IMR-90 (cell line): ENCODE measurements around the gene MDM1. TPM values are rescaled to one million over a fixed set of nuclear protein-coding genes. Genes with fewer than 3 reads are reported as not detected.

ENCODE experiments used
- ATAC-seq: fragments of 200-7000 bp; cut with Tn5 transposase; 2 replicates; pipeline ENCODE4 v1.9.1; 2020; ENCODE audit warnings: low read depth, mild to moderate bottlenecking, moderate library complexity
- BruUV-seq: library from RNA; stranded (reverse); fragments of 400-500 nt; replicated peaks from 2 replicates; lab custom pipeline; 2021; lab: Mats Ljungman, UMichigan
- CTCF ChIA-PET: fragments of 300-600 bp; formaldehyde crosslinking; extraction: SDS; loops from one replicate; lab custom pipeline; 2021; ENCODE audit warnings: antibody characterized with exemption; lab: Yijun Ruan, JAX
- POLR2A ChIA-PET: fragments of 300-600 bp; sonication (Branson Sonifier 250); formaldehyde crosslinking; loops from one replicate; lab custom pipeline; 2022; ENCODE audit warnings: antibody characterized with exemption; ENCODE audit not compliant: unreplicated experiment; lab: Charles Lee
- DNase-seq: peaks from one replicate; pipeline ENCODE4 v3.0.0; 2013
- H2AFZ ChIP-seq: replicated peaks from 2 replicates; pipeline ENCODE3; 2013; ENCODE audit warnings: low read length, mild to moderate bottlenecking; ENCODE audit not compliant: poor library complexity
- H2AK5ac ChIP-seq: 2 replicates; pipeline ENCODE4 v1.6.1; 2013; ENCODE audit warnings: low read depth, low read length, inconsistent platforms
- H2AK9ac ChIP-seq: replicated peaks from 2 replicates; pipeline ENCODE3; 2013; ENCODE audit warnings: mild to moderate bottlenecking, low read depth, low read length, moderate library complexity; ENCODE audit not compliant: poor library complexity
- H2BK120ac ChIP-seq: 2 replicates; pipeline ENCODE4 v1.6.1; 2013; ENCODE audit warnings: low read depth, low read length, inconsistent platforms
- H2BK15ac ChIP-seq: 3 replicates; pipeline ENCODE4 v1.6.1; 2013; ENCODE audit warnings: low read depth, low read length, inconsistent platforms
- H2BK20ac ChIP-seq: 2 replicates; pipeline ENCODE4 v1.6.1; 2013; ENCODE audit warnings: low read depth, mild to moderate bottlenecking, inconsistent platforms, low read length, moderate library complexity
- H2BK5ac ChIP-seq: 2 replicates; pipeline ENCODE4 v1.6.1; 2013; ENCODE audit warnings: mild to moderate bottlenecking, low read depth, low read length, inconsistent platforms; ENCODE audit not compliant: poor library complexity, severe bottlenecking
- H3K14ac ChIP-seq: replicated peaks from 2 replicates; pipeline ENCODE4 v1.6.1; 2013; ENCODE audit warnings: low read depth, low read length, inconsistent platforms
- H3K18ac ChIP-seq: 2 replicates; pipeline ENCODE4 v1.6.1; 2013; ENCODE audit warnings: low read depth, low read length, control low read depth
- H3K23ac ChIP-seq: 2 replicates; pipeline ENCODE4 v1.6.1; 2013; ENCODE audit warnings: low read depth, low read length, inconsistent platforms
- H3K27ac ChIP-seq: 2 replicates; pipeline ENCODE4 v1.5.1; 2013; ENCODE audit warnings: mild to moderate bottlenecking, control low read depth, low read length; ENCODE audit not compliant: insufficient read depth
- H3K27me3 ChIP-seq: 2 replicates; pipeline ENCODE4 v1.6.1; 2013; ENCODE audit warnings: low read length; ENCODE audit not compliant: control insufficient read depth, insufficient read depth
- H3K36me3 ChIP-seq: 2 replicates; pipeline ENCODE4 v1.6.1; 2013; ENCODE audit warnings: low read length, mixed read lengths; ENCODE audit not compliant: control insufficient read depth, insufficient read depth
- H3K4ac ChIP-seq: 2 replicates; pipeline ENCODE4 v1.6.1; 2013; ENCODE audit warnings: low read depth, low read length, inconsistent platforms
- H3K4me1 ChIP-seq: 2 replicates; pipeline ENCODE4 v1.6.1; 2013; ENCODE audit warnings: low read length, mixed read lengths; ENCODE audit not compliant: control insufficient read depth, insufficient read depth
- H3K4me2 ChIP-seq: 2 replicates; pipeline ENCODE4 v1.6.1; 2013; ENCODE audit warnings: low read depth, mild to moderate bottlenecking, control low read depth, low read length, moderate library complexity
- H3K4me3 ChIP-seq: 2 replicates; pipeline ENCODE4 v1.5.1; 2013; ENCODE audit warnings: low read depth, mild to moderate bottlenecking, control low read depth, low read length, moderate library complexity; ENCODE audit not compliant: insufficient read depth
- H3K56ac ChIP-seq: 2 replicates; pipeline ENCODE4 v1.6.1; 2013; ENCODE audit warnings: low read length, inconsistent platforms; ENCODE audit not compliant: insufficient read depth; ENCODE audit errors: extremely low read depth
- H3K79me1 ChIP-seq, 2 experiments: 2 replicates each; pipeline ENCODE4 v1.6.1; 2013; ENCODE audit warnings: low read length in 2 of 2, inconsistent platforms in 1 of 2, low read depth in 1 of 2
- H3K9ac ChIP-seq: 2 replicates; pipeline ENCODE4 v1.6.1; 2013; ENCODE audit warnings: low read depth, low read length, control low read depth
- H3K9me1 ChIP-seq: 2 replicates; pipeline ENCODE4 v1.6.1; 2013; ENCODE audit warnings: low read length, inconsistent platforms; ENCODE audit not compliant: insufficient read depth
- H3K9me3 ChIP-seq: 2 replicates; pipeline ENCODE4 v1.6.1; 2013; ENCODE audit warnings: low read length; ENCODE audit not compliant: control insufficient read depth, insufficient read depth
- H4K20me1 ChIP-seq: 2 replicates; pipeline ENCODE4 v1.6.1; 2013; ENCODE audit warnings: low read length, inconsistent platforms; ENCODE audit not compliant: insufficient read depth
- H4K5ac ChIP-seq: 2 replicates; pipeline ENCODE4 v1.6.1; 2013; ENCODE audit warnings: mild to moderate bottlenecking, low read depth, low read length, control low read depth
- H4K8ac ChIP-seq, 2 experiments: 2 replicates each; pipeline ENCODE4 v1.6.1; 2013; ENCODE audit warnings: low read depth in 2 of 2, low read length in 2 of 2, control low read depth in 1 of 2, inconsistent platforms in 1 of 2
- H4K91ac ChIP-seq: 2 replicates; pipeline ENCODE4 v1.6.1; 2013; ENCODE audit warnings: low read depth, low read length, inconsistent platforms; ENCODE audit not compliant: insufficient read depth
- ELK1 ChIP-seq: fragments of 150-350 bp; IDR thresholded peaks from 2 replicates; pipeline ENCODE4 v1.6.1; 2016; ENCODE audit warnings: low read depth, mild to moderate bottlenecking, low read length, moderate library complexity, borderline replicate concordance
- MAZ ChIP-seq: IDR thresholded peaks from 2 replicates; pipeline ENCODE4 v1.6.1; 2012; ENCODE audit warnings: low read depth, mild to moderate bottlenecking, low read length, improper control_type of control experiment, moderate library complexity, borderline replicate concordance
- MXI1 ChIP-seq: IDR thresholded peaks from 2 replicates; pipeline ENCODE4 v1.6.1; 2012; ENCODE audit warnings: low read depth, mild to moderate bottlenecking, low read length, moderate library complexity, borderline replicate concordance
- WGBS, 2 experiments: methylation state at CpG; one replicate each; pipeline versions ENCODE4 v1.1.5 to v1.1.7; 2013; ENCODE audit warnings: missing lambda C conversion rate in 2 of 2; ENCODE audit not compliant: insufficient read length in 1 of 2; ENCODE audit errors: extremely low coverage in 2 of 2; 5-methylcytosine and 5-hydroxymethylcytosine counted together
- dilution Hi-C: fragments of 300-500 bp; cut with HindIII; formaldehyde crosslinking; loops from one replicate; pipeline ENCODE4 v1.14.3; 2018; ENCODE audit warnings: low sequenced_read_pairs; ENCODE audit not compliant: unreplicated experiment
- in situ Hi-C: fragments of 300-500 bp; cut with MboI; formaldehyde crosslinking; loops from 3 replicates; pipeline ENCODE4 v1.14.3; 2019; ENCODE audit warnings: low sequenced_read_pairs, inconsistent platforms, mixed read lengths
- intact Hi-C: fragments of 100-400 bp; cut with micrococcal nuclease; formaldehyde crosslinking; loops from 2 replicates; pipeline ENCODE4 v1.10.0; 2022
- polyA plus RNA-seq, 3 experiments: library from polyadenylated mRNA; depleted of rRNA; stranded (reverse); fragments of >200 nt; gene quantifications; 2 replicates each; pipeline ENCODE4 v1.2.3, GENCODE V29; 2012; ENCODE audit warnings: low replicate concordance in 1 of 3
- total RNA-seq: library from RNA; depleted of rRNA; stranded (reverse); fragments of >200 nt; gene quantifications from 2 replicates; pipeline ENCODE4 v1.2.3, GENCODE V29; 2012
- TF ChIP-seq, protein P1 (sequence below): conservative IDR thresholded peaks from 2 replicates; pipeline ENCODE4 v1.5.1; 2012; ENCODE audit warnings: mild to moderate bottlenecking, low read depth, low read length, improper control_type of control experiment

MDM1 gene
- total and polyA plus RNA-seq, 2 of the 4 experiments (the other 2 are of a cell fraction): 5.6 to 5.7 TPM

DNA sequence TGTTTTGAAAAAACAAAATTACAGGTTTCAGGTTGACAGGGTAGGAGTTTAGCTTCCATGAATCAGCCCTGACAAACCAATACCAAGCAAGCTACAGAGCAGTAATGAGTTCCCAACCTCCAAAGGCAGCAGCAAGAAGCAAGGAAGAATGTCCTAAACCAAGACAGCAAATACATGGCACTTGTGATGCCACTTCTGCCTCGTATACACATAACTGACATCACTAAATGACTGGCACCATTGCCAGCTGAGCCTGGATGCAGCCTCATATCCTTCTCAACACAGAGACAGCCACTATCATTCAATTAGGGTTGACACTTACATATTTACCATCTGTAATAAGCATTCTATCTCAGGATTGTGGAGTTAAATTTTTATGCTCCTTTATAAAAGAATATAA, 35.0 kb upstream of the MDM1 start:
- H2AFZ ChIP-seq: no peak overlapping the region
- no peaks in the 10 kb centered on the region for H3K27me3 ChIP-seq
- H3K9me1 ChIP-seq: peaks cover 17% of the 10 kb centered on the region
- peak overlapping the region; percentile 36 for H2AK5ac ChIP-seq
- 80% methylated on average over 1 of the region's 1 CpG; no CpG with 5 or more reads in 1 of the 2 experiments for WGBS, 2 experiments
- ATAC-seq (no peak), DNase-seq (no peak)
- dilution Hi-C loops (no loop called here), intact Hi-C loops (no loop called here), in situ Hi-C loops (loop anchor here (10.0 to 25.0 kb wide), 2 partner anchors 238 to 320 kb away; partner anchors contain the start of gene NUP107)
- TF ChIP-seq, protein P1, sequence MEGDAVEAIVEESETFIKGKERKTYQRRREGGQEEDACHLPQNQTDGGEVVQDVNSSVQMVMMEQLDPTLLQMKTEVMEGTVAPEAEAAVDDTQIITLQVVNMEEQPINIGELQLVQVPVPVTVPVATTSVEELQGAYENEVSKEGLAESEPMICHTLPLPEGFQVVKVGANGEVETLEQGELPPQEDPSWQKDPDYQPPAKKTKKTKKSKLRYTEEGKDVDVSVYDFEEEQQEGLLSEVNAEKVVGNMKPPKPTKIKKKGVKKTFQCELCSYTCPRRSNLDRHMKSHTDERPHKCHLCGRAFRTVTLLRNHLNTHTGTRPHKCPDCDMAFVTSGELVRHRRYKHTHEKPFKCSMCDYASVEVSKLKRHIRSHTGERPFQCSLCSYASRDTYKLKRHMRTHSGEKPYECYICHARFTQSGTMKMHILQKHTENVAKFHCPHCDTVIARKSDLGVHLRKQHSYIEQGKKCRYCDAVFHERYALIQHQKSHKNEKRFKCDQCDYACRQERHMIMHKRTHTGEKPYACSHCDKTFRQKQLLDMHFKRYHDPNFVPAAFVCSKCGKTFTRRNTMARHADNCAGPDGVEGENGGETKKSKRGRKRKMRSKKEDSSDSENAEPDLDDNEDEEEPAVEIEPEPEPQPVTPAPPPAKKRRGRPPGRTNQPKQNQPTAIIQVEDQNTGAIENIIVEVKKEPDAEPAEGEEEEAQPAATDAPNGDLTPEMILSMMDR: no peak
- no peak for TF ChIP-seq MAZ
- TF ChIP-seq ELK1: no peak
- no peak for TF ChIP-seq MXI1
- H2BK120ac ChIP-seq: no peak overlapping the region; the same call in 1 of the 2 replicates
- peak overlapping the region; percentile 29; the same call in 1 of the 2 replicates for H3K23ac ChIP-seq
- H3K79me1 ChIP-seq: 0 out of 4 replicates have a peak, but pooled peaks cover 0 to 11% of the 10 kb centered on the region in 2 experiments
- ChIA-PET CTCF (no interaction called here), POLR2A (no interaction called here)
- H3K9ac ChIP-seq: no peak overlapping the region
- H2BK5ac ChIP-seq: no peak overlapping the region
- no peak overlapping the region for H4K5ac ChIP-seq
- no peak overlapping the region for H2BK20ac ChIP-seq
- no peak overlapping the region for H2AK9ac ChIP-seq
- no peaks in the 10 kb centered on the region for H3K36me3 ChIP-seq
- no peaks in the 10 kb centered on the region; the same call in 1 of the 2 replicates for H4K20me1 ChIP-seq
- peaks cover 8% of the 10 kb centered on the region for H3K4me1 ChIP-seq
- BruUV-seq: no TSS peak
- no peak overlapping the region for H2BK15ac ChIP-seq
- H3K27ac ChIP-seq: no peak overlapping the region
- H3K9me3 ChIP-seq: no peaks in the 10 kb centered on the region
- H4K91ac ChIP-seq: no peak overlapping the region
- no peak overlapping the region for H4K8ac ChIP-seq
- H3K14ac ChIP-seq: no peak overlapping the region
- no peak overlapping the region for H3K4me3 ChIP-seq
- no peak overlapping the region for H3K4ac ChIP-seq
- no peak overlapping the region for H3K18ac ChIP-seq
- no peak overlapping the region for H3K4me2 ChIP-seq
- no peak overlapping the region for H3K56ac ChIP-seq
